ENCODE measurements around the gene TMEM19.

The TMEM19 gene

GRCh38 chr12:71718611-71719010 lies 32.7 kb downstream of the TMEM19 start:
- no peak for DNase-seq (ENCODE audit: low read depth, low spot score)

GRCh38 chr12:71719647-71720370 lies 33.9 kb downstream of the TMEM19 start:
- DNase-seq (ENCODE audit: low read depth, low spot score): no peak

- DNase-seq (ENCODE audit: low read depth, low spot score): no peak
Observed at GRCh38 chr12:71721783-71722505, 36.1 kb downstream of the TMEM19 start.

GRCh38 chr12:71725011-71725410 lies 39.1 kb downstream of the TMEM19 start:
- no peak for DNase-seq (ENCODE audit: low read depth, low spot score)

GRCh38 chr12:71726548-71726947 lies 40.7 kb downstream of the TMEM19 start:
- no peak for DNase-seq (ENCODE audit: low read depth, low spot score)

GRCh38 chr12:71727958-71728357 lies 42.1 kb downstream of the TMEM19 start:
- DNase-seq (ENCODE audit: low read depth, low spot score): no peak

- no peak for DNase-seq (ENCODE audit: low read depth, low spot score)
Observed at GRCh38 chr12:71730936-71731335, 45.1 kb downstream of the TMEM19 start.

- no peak for DNase-seq (ENCODE audit: low read depth, low spot score)
Observed at GRCh38 chr12:71731439-71732356, 45.8 kb downstream of the TMEM19 start.

- DNase-seq (ENCODE audit: low read depth, low spot score): no peak
Observed at GRCh38 chr12:71732357-71732712, 46.5 kb downstream of the TMEM19 start.

GRCh38 chr12:71737197-71737596 lies 51.3 kb downstream of the TMEM19 start:
- DNase-seq (ENCODE audit: low read depth, low spot score): no peak

- DNase-seq (ENCODE audit: low read depth, low spot score): no peak
Observed at GRCh38 chr12:71742998-71743397, 57.1 kb downstream of the TMEM19 start.

GRCh38 chr12:71744522-71745300 lies 58.8 kb downstream of the TMEM19 start:
- no peak for DNase-seq (ENCODE audit: low read depth, low spot score)

GRCh38 chr12:71746974-71747611 lies 61.2 kb downstream of the TMEM19 start:
- DNase-seq (ENCODE audit: low read depth, low spot score): no peak

GRCh38 chr12:71748081-71748850 lies 62.4 kb downstream of the TMEM19 start:
- no peak for DNase-seq (ENCODE audit: low read depth, low spot score)

- no peak for DNase-seq (ENCODE audit: low read depth, low spot score)
Observed at GRCh38 chr12:71749666-71750065, 63.8 kb downstream of the TMEM19 start.

GRCh38 chr12:71752891-71753290 lies 67.0 kb downstream of the TMEM19 start:
- DNase-seq (ENCODE audit: low read depth, low spot score): no peak

Data from activated naive CD8-positive, alpha-beta T cell treated with anti-CD3 and anti-CD28 coated beads, Interleukin-2, amount 50 U/mL, for 16 hours (primary cell).